ENCODE data around the gene RRBP1.

RRBP1 gene

GRCh38 chr20:17627101-17627955 lies 54.7 kb downstream of the RRBP1 start:
- Histone ChIP-seq H3K9me3 (ENCODE audit: low read length) (no peaks in the 10 kb centered on the region), H4K20me1 (ENCODE audit: insufficient read depth, low read length) (no peaks in the 10 kb centered on the region), H3K79me2 (ENCODE audit: insufficient read depth, low read length) (no peaks in the 10 kb centered on the region), H3K9me2 (ENCODE audit: low read depth, low read length) (no peaks in the 10 kb centered on the region), H2AFZ (ENCODE audit: low read length) (no peak overlapping the region), H3K27me3 (ENCODE audit: insufficient read depth, low read length) (no peaks in the 10 kb centered on the region), H3K4me3 (ENCODE audit: low read depth, low read length, poor library complexity, severe bottlenecking) (no peak overlapping the region), H3K36me3 (ENCODE audit: insufficient read depth, low read length) (peaks cover 38% of the 10 kb centered on the region; the same call in 1 of the 2 replicates), H3K9ac (ENCODE audit: low read length) (no peak overlapping the region), H3K4me2 (ENCODE audit: low read length) (no peak overlapping the region), H3F3A (ENCODE audit: insufficient read depth, low read length) (no peaks in the 10 kb centered on the region), H3K4me1 (ENCODE audit: insufficient read depth, low read length, severe bottlenecking) (no peaks in the 10 kb centered on the region), H3K27ac (ENCODE audit: low read depth, low read length, poor library complexity, severe bottlenecking) (no peak overlapping the region)
- TF ChIP-seq EZH2 (IDR thresholded peaks at IDR 0.05; ENCODE audit: borderline replicate concordance, low read length) = no peak
- TF ChIP-seq CTCF (IDR thresholded peaks at IDR 0.05; ENCODE audit: low read length) = no peak

- Histone ChIP-seq H3K9me2 (ENCODE audit: low read depth, low read length) (no peaks in the 10 kb centered on the region), H3K79me2 (ENCODE audit: insufficient read depth, low read length) (no peaks in the 10 kb centered on the region), H4K20me1 (ENCODE audit: insufficient read depth, low read length) (no peaks in the 10 kb centered on the region), H3K27ac (ENCODE audit: low read depth, low read length, poor library complexity, severe bottlenecking) (no peak overlapping the region), H3K4me3 (ENCODE audit: low read depth, low read length, poor library complexity, severe bottlenecking) (no peak overlapping the region), H3K4me1 (ENCODE audit: insufficient read depth, low read length, severe bottlenecking) (no peaks in the 10 kb centered on the region), H3K9ac (ENCODE audit: low read length) (no peak overlapping the region), H3K4me2 (ENCODE audit: low read length) (no peak overlapping the region), H2AFZ (ENCODE audit: low read length) (no peak overlapping the region), H3K36me3 (ENCODE audit: insufficient read depth, low read length) (peaks cover 44% of the 10 kb centered on the region; the same call in 1 of the 2 replicates), H3K27me3 (ENCODE audit: insufficient read depth, low read length) (no peaks in the 10 kb centered on the region), H3K9me3 (ENCODE audit: low read length) (no peaks in the 10 kb centered on the region), H3F3A (ENCODE audit: insufficient read depth, low read length) (no peaks in the 10 kb centered on the region)
- no peak for TF ChIP-seq EZH2 (IDR thresholded peaks at IDR 0.05; ENCODE audit: borderline replicate concordance, low read length)
- no peak for TF ChIP-seq CTCF (IDR thresholded peaks at IDR 0.05; ENCODE audit: low read length)
Observed at GRCh38 chr20:17626217-17627007, 55.6 kb downstream of the RRBP1 start.

- Histone ChIP-seq H3F3A (ENCODE audit: insufficient read depth, low read length) (no peaks in the 10 kb centered on the region), H3K9ac (ENCODE audit: low read length) (no peak overlapping the region), H3K27me3 (ENCODE audit: insufficient read depth, low read length) (no peaks in the 10 kb centered on the region), H3K79me2 (ENCODE audit: insufficient read depth, low read length) (no peaks in the 10 kb centered on the region), H3K9me2 (ENCODE audit: low read depth, low read length) (no peaks in the 10 kb centered on the region), H3K4me1 (ENCODE audit: insufficient read depth, low read length, severe bottlenecking) (no peaks in the 10 kb centered on the region), H3K36me3 (ENCODE audit: insufficient read depth, low read length) (peaks cover 39% of the 10 kb centered on the region; the same call in 1 of the 2 replicates), H2AFZ (ENCODE audit: low read length) (no peak overlapping the region), H3K4me2 (ENCODE audit: low read length) (no peak overlapping the region), H3K4me3 (ENCODE audit: low read depth, low read length, poor library complexity, severe bottlenecking) (no peak overlapping the region), H3K9me3 (ENCODE audit: low read length) (no peaks in the 10 kb centered on the region), H4K20me1 (ENCODE audit: insufficient read depth, low read length) (no peaks in the 10 kb centered on the region), H3K27ac (ENCODE audit: low read depth, low read length, poor library complexity, severe bottlenecking) (no peak overlapping the region)
- no peak for TF ChIP-seq CTCF (IDR thresholded peaks at IDR 0.05; ENCODE audit: low read length)
- no peak for TF ChIP-seq EZH2 (IDR thresholded peaks at IDR 0.05; ENCODE audit: borderline replicate concordance, low read length)
Observed at GRCh38 chr20:17625246-17626051, 56.6 kb downstream of the RRBP1 start.

All from OCI-LY1 (cell line).